SU-DHL-6 (cell line): ENCODE measurements around the gene HRAS.

Experiments used
- EZH2phosphoT487 ChIP-seq: fragments of 200-600 bp; sonication (generic), shearing (Covaris generic); conservative IDR thresholded peaks from 2 replicates; pipeline ENCODE4 v1.6.1; 2018; ENCODE audit warnings: mild to moderate bottlenecking, antibody characterized with exemption, low read length, moderate library complexity, mixed read lengths
- TF ChIP-seq, protein P1 (sequence below): fragments of 200-600 bp; sonication (generic); IDR thresholded peaks from one replicate; pipeline ENCODE4 v1.5.1; 2017; ENCODE audit warnings: antibody characterized with exemption, mild to moderate bottlenecking, low read length, moderate library complexity; ENCODE audit not compliant: insufficient read depth, poor library complexity, severe bottlenecking

DNA sequence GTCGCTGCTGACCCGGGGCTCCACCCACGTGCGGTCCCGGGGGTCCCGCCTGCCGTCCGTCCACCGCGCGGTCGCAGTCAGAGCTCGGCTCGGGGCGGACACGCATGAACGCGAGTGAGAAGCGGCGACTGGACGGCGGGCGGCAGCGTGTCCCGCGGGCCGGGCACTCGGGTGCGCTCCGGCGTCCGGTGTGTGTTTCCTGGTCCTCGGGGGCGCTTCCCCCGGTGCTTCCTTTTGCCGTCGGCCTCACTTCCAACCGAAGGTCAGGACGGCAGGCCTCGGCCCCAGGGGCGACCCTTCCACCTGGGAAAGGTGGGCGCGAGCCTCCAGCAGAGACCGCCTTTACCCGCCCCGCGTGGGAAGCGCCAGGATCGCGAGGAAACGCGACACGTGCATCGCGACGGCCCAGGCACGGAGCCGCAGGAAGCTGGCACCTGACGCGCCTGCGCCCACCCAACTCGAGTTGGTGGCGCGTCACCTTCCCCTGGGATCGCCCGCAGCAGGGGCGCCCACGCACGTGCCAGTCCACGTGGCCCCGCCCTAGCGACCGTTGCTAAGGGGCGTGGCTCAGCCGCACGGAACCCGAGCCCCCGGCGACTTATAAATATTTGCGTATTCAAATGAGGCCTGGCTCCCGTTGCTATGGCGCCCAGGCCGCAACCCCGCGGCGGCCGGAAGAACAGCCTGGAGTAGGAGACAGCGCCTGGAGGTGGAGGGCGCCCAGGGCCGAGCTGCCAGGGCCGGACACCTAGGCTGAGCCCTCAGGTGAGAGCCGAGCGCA, 1.7 kb upstream of the HRAS start, which contains the start of gene LRRC56:
- TF ChIP-seq, protein P1, sequence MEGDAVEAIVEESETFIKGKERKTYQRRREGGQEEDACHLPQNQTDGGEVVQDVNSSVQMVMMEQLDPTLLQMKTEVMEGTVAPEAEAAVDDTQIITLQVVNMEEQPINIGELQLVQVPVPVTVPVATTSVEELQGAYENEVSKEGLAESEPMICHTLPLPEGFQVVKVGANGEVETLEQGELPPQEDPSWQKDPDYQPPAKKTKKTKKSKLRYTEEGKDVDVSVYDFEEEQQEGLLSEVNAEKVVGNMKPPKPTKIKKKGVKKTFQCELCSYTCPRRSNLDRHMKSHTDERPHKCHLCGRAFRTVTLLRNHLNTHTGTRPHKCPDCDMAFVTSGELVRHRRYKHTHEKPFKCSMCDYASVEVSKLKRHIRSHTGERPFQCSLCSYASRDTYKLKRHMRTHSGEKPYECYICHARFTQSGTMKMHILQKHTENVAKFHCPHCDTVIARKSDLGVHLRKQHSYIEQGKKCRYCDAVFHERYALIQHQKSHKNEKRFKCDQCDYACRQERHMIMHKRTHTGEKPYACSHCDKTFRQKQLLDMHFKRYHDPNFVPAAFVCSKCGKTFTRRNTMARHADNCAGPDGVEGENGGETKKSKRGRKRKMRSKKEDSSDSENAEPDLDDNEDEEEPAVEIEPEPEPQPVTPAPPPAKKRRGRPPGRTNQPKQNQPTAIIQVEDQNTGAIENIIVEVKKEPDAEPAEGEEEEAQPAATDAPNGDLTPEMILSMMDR: no peak
- no peak for TF ChIP-seq EZH2phosphoT487
